Ovary (tissue), 9 donors: ENCODE measurements around the gene MNT. TPM values are rescaled to one million over a fixed set of nuclear protein-coding genes. Genes with fewer than 3 reads are reported as not detected.

Source experiments
- DNase-seq, 5 donors: peaks; one replicate each; pipeline ENCODE4 v3.0.0-alpha.2; 2019 to 2020
- H3K27ac ChIP-seq, 2 donors: fragments of 200-600 bp; one replicate each; pipeline versions ENCODE4 v1.5.1 to v1.8.0; 2019 to 2022
- H3K27me3 ChIP-seq: fragments of 200-600 bp; one replicate; pipeline ENCODE4 v1.8.0; 2022
- H3K36me3 ChIP-seq: fragments of 200-600 bp; sonication (generic); one replicate; pipeline ENCODE4 v1.5.1; 2019
- H3K4me1 ChIP-seq: one replicate; pipeline ENCODE4 v1.8.1; 2013; ENCODE audit warnings: mild to moderate bottlenecking, moderate library complexity; ENCODE audit not compliant: insufficient read depth
- H3K4me3 ChIP-seq: fragments of 200-600 bp; sonication (generic); one replicate; pipeline ENCODE4 v1.5.1; 2017
- H3K9me3 ChIP-seq, 2 donors: fragments of 200-600 bp in 1 of 2; sonication (generic) in 1 of 2; one replicate each; pipeline versions ENCODE4 v1.5.1 to v1.8.1; 2013 to 2019; ENCODE audit warnings: mild to moderate bottlenecking in 1 of 2, moderate library complexity in 1 of 2
- EP300 ChIP-seq: sonication (generic); formaldehyde crosslinking; IDR thresholded peaks from one replicate; pipeline ENCODE4 v1.6.1; 2017; ENCODE audit warnings: antibody characterized with exemption
- POLR2A ChIP-seq: fragments of 450-650 bp; IDR thresholded peaks from one replicate; pipeline ENCODE4 v1.6.1; 2017; ENCODE audit warnings: antibody characterized with exemption, mild to moderate bottlenecking, moderate library complexity
- WGBS, 3 donors: extraction: QIAGEN DNeasy Blood & Tissue Kit in 1 of 3; methylation state at CpG; one replicate each; pipeline versions ENCODE4 v1.1.5 to v1.1.7; 2013 to 2017; 5-methylcytosine and 5-hydroxymethylcytosine counted together
- intact Hi-C, 4 donors: fragments of 100-400 bp; cut with DNase I; formaldehyde crosslinking; loops; one replicate each; pipeline versions ENCODE4 v1.11.0 to v1.15.1; 2022 to 2023
- polyA plus RNA-seq, 2 donors: library from polyadenylated mRNA; stranded (reverse); fragments of 200-250 nt in 1 of 2; fragments of 350-450 nt in 1 of 2; fragmentation: Illumina TruSeq in 1 of 2; extraction: RNeasy Lipid Tissue Mini Kit (QIAGEN cat#74804) in 1 of 2; gene quantifications; one replicate each; pipeline ENCODE4 v1.2.3, GENCODE V29; 2013 to 2014
- total RNA-seq, 7 donors: library from RNA; depleted of rRNA in 2 of 7; stranded (reverse); fragments of >200 nt in 2 of 7; fragmentation: NEBNext Ultra II Directional in 3 of 7; extraction: Animal tissue kit (Norgen Biotek cat#: 25700) in 3 of 7; gene quantifications; one replicate each; pipeline versions ENCODE4 v1.1.0 to v1.2.4, GENCODE V29; 2016 to 2023
- TF ChIP-seq, protein P1 (sequence below), 3 donors: fragments of 450-650 bp in 2 of 3; fragments of 200-600 bp in 1 of 3; IDR thresholded peaks; one replicate each; pipeline versions ENCODE4 v1.5.1 to v1.8.0; 2016 to 2022; ENCODE audit warnings: antibody characterized with exemption in 3 of 3, mild to moderate bottlenecking in 1 of 3
- donor health status: DM: no; HTN: no; CAD: no; lungs with moderate emphysema.
- donor health status: DM: no; HTN: no; CAD: no.
- donor health status: Bipolar disorder and iron deficiency.
- donor health status: DM: yes; HTN: yes; CAD: no.
- donor health status: DM: no; HTN: no; CAD: no.
- donor health status: DM: yes; HTN: yes; CAD: no.

The MNT gene
- total and polyA plus RNA-seq, 9 donors = 5.0 to 37.0 (median 24.2) TPM

DNA sequence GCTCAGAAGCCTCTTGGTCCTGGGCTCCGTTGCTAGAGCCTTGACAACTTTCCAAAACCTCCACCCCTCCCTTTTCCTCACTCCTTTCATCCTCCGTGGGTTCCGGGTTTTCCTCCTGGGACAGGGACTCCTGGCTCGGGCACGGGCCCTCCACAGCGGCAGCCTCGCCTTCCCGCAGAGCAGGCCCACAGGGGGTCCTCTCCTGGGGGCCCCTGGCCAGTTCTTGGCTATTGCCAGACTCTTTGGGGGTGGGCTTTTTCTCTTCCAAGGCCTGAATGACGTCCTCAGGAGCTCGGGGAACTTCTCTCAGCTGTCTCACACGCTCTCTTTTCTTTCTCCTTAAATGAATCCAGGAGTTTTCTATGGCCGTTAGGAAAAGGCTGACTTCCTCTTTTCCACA is 19.3 kb upstream of the MNT start:
- no peaks in the 10 kb centered on the region for H3K36me3 ChIP-seq
- intact Hi-C loops = loop anchor here in 1 of 4 donors (5.0 kb wide), 1 partner anchor 92 kb away; the partner anchor contains the start of gene METTL16
- H3K27me3 ChIP-seq = no peaks in the 10 kb centered on the region
- no peaks in the 10 kb centered on the region for H3K9me3 ChIP-seq
- peak overlapping the region in 1 of 2 donors; percentile 26 for H3K27ac ChIP-seq
- whole genome bisulfite sequencing, 3 donors = 45 to 61% (median 47%) methylated on average over 12 of the region's 12 CpGs
- no peak overlapping the region for H3K4me3 ChIP-seq
- TF ChIP-seq EP300 (no peak), POLR2A (no peak)
- TF ChIP-seq, protein P1, sequence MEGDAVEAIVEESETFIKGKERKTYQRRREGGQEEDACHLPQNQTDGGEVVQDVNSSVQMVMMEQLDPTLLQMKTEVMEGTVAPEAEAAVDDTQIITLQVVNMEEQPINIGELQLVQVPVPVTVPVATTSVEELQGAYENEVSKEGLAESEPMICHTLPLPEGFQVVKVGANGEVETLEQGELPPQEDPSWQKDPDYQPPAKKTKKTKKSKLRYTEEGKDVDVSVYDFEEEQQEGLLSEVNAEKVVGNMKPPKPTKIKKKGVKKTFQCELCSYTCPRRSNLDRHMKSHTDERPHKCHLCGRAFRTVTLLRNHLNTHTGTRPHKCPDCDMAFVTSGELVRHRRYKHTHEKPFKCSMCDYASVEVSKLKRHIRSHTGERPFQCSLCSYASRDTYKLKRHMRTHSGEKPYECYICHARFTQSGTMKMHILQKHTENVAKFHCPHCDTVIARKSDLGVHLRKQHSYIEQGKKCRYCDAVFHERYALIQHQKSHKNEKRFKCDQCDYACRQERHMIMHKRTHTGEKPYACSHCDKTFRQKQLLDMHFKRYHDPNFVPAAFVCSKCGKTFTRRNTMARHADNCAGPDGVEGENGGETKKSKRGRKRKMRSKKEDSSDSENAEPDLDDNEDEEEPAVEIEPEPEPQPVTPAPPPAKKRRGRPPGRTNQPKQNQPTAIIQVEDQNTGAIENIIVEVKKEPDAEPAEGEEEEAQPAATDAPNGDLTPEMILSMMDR (IDR thresholded peaks at IDR 0.05) = no peak
- peak in 2 of 5 donors; percentile 38 to 46 for DNase-seq
- H3K4me1 ChIP-seq = peaks cover 11% of the 10 kb centered on the region

DNA sequence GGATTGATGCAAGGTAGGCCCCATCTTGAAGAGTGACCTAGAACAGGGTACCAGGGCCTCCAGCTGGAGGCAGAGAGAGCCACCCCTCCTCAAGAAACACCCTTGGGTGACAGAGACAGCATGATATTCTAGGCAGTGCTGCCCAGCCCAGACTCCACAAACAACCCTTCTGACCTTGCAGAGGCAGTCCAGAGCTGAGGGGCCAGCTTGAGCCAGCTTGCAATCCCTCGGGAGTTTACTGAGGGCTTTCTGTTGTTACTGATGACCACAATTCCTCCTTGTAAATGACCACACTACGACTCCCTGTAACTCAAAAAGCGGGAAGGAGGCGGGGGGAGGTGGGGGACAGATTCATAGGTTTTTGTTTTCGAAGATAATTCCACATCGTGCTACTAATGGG is 18.6 kb upstream of the MNT start:
- Histone ChIP-seq H3K9me3 (no peaks in the 10 kb centered on the region), H3K4me1 (peaks cover 11% of the 10 kb centered on the region), H3K36me3 (no peaks in the 10 kb centered on the region), H3K4me3 (no peak overlapping the region), H3K27ac (peak overlapping the region; percentile 0 to 71), H3K27me3 (no peaks in the 10 kb centered on the region)
- intact Hi-C loops = loop anchor here in 1 of 4 donors (5.0 to 10.0 kb wide), 2 partner anchors 37 to 55 kb away; no protein-coding TSS in a partner anchor
- DNase-seq = no peak
- TF ChIP-seq, protein P1 (IDR thresholded peaks at IDR 0.05) = no peak
- TF ChIP-seq EP300 = no peak
- no peak for TF ChIP-seq POLR2A
- 57 to 78% (median 58%) methylated on average over 6 of the region's 6 CpGs for WGBS, 3 donors

DNA sequence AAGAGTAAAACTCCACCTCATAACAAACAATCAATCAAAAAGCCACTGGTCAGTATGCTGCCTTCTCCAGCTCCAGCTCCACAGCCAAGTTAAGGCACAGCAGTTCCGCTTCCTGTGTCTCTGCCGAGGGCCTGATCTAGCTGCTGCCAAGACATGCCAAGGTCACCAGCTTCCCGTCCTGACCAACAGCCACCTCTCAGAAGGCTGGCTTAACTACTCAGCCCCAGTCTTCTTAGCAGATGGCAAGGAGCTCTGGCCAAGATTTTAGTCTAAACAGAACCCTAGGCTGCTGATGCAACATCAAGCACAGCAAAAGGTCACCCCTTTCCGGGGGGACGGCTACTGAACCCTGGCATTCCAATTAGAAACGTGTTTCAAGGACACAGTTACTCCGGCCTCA is 17.7 kb upstream of the MNT start:
- no peaks in the 10 kb centered on the region for H3K36me3 ChIP-seq
- H3K27me3 ChIP-seq = no peaks in the 10 kb centered on the region
- peak; percentile 48 to 66 (median 59) for DNase-seq
- no peaks in the 10 kb centered on the region for H3K9me3 ChIP-seq
- intact Hi-C loops = loop anchor here in 1 of 4 donors (5.0 to 10.0 kb wide), 2 partner anchors 36 to 54 kb away; no protein-coding TSS in a partner anchor
- TF ChIP-seq, protein P1 (IDR thresholded peaks at IDR 0.05) = no peak
- TF ChIP-seq EP300 (no peak), POLR2A (no peak)
- H3K4me1 ChIP-seq = peaks cover 11% of the 10 kb centered on the region
- 5 to 35% (median 6%) methylated on average over 7 of the region's 7 CpGs for WGBS, 3 donors
- peak overlapping the region in 1 of 2 donors; percentile 71 for H3K27ac ChIP-seq
- H3K4me3 ChIP-seq = no peak overlapping the region

DNA sequence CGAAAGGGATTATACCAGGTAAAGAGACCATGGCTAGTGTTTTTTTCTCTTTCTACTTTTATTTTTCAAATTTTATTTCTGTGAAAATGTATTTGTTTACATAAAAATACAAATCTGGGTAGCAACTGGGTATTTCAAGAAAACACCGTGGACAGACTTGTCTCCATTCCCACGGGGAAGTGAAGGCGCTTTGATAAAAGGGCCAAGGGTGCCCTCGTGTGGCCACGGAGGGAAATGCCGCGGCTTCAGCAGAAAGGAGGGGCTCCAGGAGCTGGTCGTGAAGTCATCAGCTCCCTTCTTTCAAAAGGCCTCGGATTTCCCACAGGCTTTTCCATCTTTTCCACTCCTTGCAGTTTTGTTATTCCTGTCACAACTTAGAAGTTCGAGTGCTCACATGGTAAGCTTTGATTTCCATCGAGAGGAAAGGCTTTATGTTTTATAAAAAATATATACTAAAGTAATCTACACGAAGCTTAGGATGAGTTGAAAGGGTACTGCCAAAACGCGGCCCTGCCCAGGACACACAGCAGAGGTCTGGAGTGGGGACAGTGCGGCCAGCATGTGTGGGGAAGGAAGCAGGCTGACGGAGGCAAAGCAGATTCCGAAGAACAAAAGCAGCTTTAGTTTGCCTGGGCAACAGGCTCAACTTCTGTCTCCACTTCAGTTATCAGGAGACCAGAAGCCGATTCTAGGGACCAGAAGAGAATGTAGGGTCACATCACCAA is 15.3 kb upstream of the MNT start:
- TF ChIP-seq EP300 = no peak
- TF ChIP-seq, protein P1 (IDR thresholded peaks at IDR 0.05) = peak; percentile 93
- TF ChIP-seq POLR2A = no peak
- H3K27me3 ChIP-seq = no peaks in the 10 kb centered on the region
- intact Hi-C loops = loop anchor here in 2 of 4 donors (2.0 to 10.0 kb wide), 3 partner anchors 33 to 51 kb away; no protein-coding TSS in a partner anchor
- no peak overlapping the region for H3K4me3 ChIP-seq
- WGBS, 3 donors = 30 to 32% (median 31%) methylated on average over 19 of the region's 19 CpGs
- no peaks in the 10 kb centered on the region for H3K9me3 ChIP-seq
- H3K27ac ChIP-seq = no peak overlapping the region
- peak; percentile 84 to 95 (median 95) for DNase-seq
- H3K36me3 ChIP-seq = no peaks in the 10 kb centered on the region
- peaks cover 11% of the 10 kb centered on the region for H3K4me1 ChIP-seq
